MCF 10A (cell line): ENCODE data around the gene LTK. TPM values are rescaled to one million over a fixed set of nuclear protein-coding genes. Genes with fewer than 3 reads are reported as not detected.

Source experiments
- BruUV-seq: library from RNA; stranded (reverse); fragments of 400-500 nt; replicated peaks from 2 replicates; lab custom pipeline; 2021; lab: Mats Ljungman, UMichigan
- CTCF ChIA-PET: fragments of 300-600 bp; sonication (Branson Sonifier 250); formaldehyde crosslinking; extraction: SDS; loops from one replicate; lab custom pipeline; 2021; ENCODE audit warnings: antibody characterized with exemption, inconsistent platforms; lab: Yijun Ruan, JAX
- POLR2A ChIA-PET: fragments of 300-600, 350-650 bp; sonication (Branson Sonifier 250); formaldehyde crosslinking; extraction: SDS; loops from one replicate; lab custom pipeline; 2020; ENCODE audit warnings: antibody characterized with exemption, inconsistent platforms; lab: Yijun Ruan, JAX
- DNase-seq: peaks from one replicate; pipeline ENCODE4 v3.0.0-alpha.2; 2018; ENCODE audit not compliant: unreplicated experiment
- H3K27ac Mint-ChIP-seq: one replicate; pipeline ENCODE4 v1.8.0; 2022; ENCODE audit warnings: mild to moderate bottlenecking, low read depth, mixed read lengths; ENCODE audit not compliant: unreplicated experiment
- H3K27me3 Mint-ChIP-seq: one replicate; pipeline ENCODE4 v1.8.0; 2022; ENCODE audit warnings: mixed read lengths; ENCODE audit not compliant: insufficient read depth, unreplicated experiment
- H3K36me3 Mint-ChIP-seq: one replicate; pipeline ENCODE4 v1.8.0; 2022; ENCODE audit warnings: mild to moderate bottlenecking, moderate library complexity, mixed read lengths; ENCODE audit not compliant: insufficient read depth, unreplicated experiment
- H3K4me1 Mint-ChIP-seq: one replicate; pipeline ENCODE4 v1.8.0; 2022; ENCODE audit warnings: mixed read lengths; ENCODE audit not compliant: insufficient read depth, unreplicated experiment
- H3K4me3 Mint-ChIP-seq: one replicate; pipeline ENCODE4 v1.8.0; 2022; ENCODE audit warnings: mild to moderate bottlenecking, moderate library complexity, mixed read lengths; ENCODE audit not compliant: unreplicated experiment
- H3K9me3 Mint-ChIP-seq: one replicate; pipeline ENCODE4 v1.8.0; 2022; ENCODE audit warnings: mixed read lengths; ENCODE audit not compliant: unreplicated experiment
- CTCF ChIP-seq: fragments of 200-600 bp; IDR thresholded peaks from one replicate; pipeline ENCODE4 v1.8.0; 2022; ENCODE audit warnings: antibody characterized with exemption, mild to moderate bottlenecking; ENCODE audit not compliant: unreplicated experiment
- intact Hi-C: fragments of 100-400 bp; cut with micrococcal nuclease; formaldehyde crosslinking; loops from 2 replicates; pipeline ENCODE4 v1.14.1; 2022
- total RNA-seq: library from RNA; stranded (reverse); gene quantifications from 2 replicates; pipeline ENCODE4 v1.2.3, GENCODE V29; 2022

The LTK gene
- total RNA-seq, 1 experiment from 2014 or later: not detected

DNA sequence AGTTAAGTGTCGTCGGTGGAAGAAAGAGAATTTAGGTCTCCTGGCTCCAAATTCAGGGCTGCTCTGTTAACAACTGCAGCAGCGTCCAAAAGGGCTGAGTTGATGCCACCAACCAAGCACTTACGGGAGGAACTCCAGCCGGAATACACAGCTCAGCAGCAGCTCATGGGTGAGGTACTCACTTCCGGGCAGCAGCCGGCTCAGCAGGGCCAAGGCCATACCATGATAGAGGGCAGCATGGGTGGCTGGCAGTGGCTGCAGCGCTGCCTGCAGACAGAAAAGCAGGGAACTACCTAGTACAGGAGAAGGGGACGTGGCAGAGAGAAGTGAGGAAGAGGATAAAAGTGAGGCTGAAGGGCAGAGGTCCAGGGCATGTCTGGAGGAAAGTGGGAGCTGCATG, 8.0 kb upstream of the LTK start:
- no peak for TF ChIP-seq CTCF
- POLR2A ChIA-PET: interaction anchor here (1.7 kb wide), 1 partner anchor 23 kb away, joined by 4 read pairs; the partner anchor contains the start of gene RPAP1
- CTCF ChIA-PET: no interaction called here
- H3K36me3 Mint-ChIP-seq: peaks cover 39% of the 10 kb centered on the region
- H3K4me3 Mint-ChIP-seq: no peak overlapping the region
- H3K4me1 Mint-ChIP-seq: peaks cover 5% of the 10 kb centered on the region
- H3K27ac Mint-ChIP-seq: no peak overlapping the region
- H3K9me3 Mint-ChIP-seq: no peaks in the 10 kb centered on the region
- BruUV-seq: no TSS peak
- no peaks in the 10 kb centered on the region for H3K27me3 Mint-ChIP-seq
- DNase-seq: no peak
- intact Hi-C loops: no loop called here

GRCh38 chr15:41520636-41521035, 7.0 kb upstream of the LTK start:
- no peaks in the 10 kb centered on the region for H3K27me3 Mint-ChIP-seq
- TF ChIP-seq CTCF: no peak
- no TSS peak for BruUV-seq
- no peak for DNase-seq
- ChIA-PET POLR2A (interaction anchor here (1.7 kb wide), 1 partner anchor 24 kb away, joined by 4 read pairs; the partner anchor contains the start of gene RPAP1), CTCF (no interaction called here)
- H3K36me3 Mint-ChIP-seq: peaks cover 33% of the 10 kb centered on the region
- no peak overlapping the region for H3K27ac Mint-ChIP-seq
- H3K4me1 Mint-ChIP-seq: peaks cover 5% of the 10 kb centered on the region
- intact Hi-C loops: no loop called here
- H3K9me3 Mint-ChIP-seq: no peaks in the 10 kb centered on the region
- no peak overlapping the region for H3K4me3 Mint-ChIP-seq

GRCh38 chr15:41517895-41518449, 4.3 kb upstream of the LTK start:
- H3K27ac Mint-ChIP-seq: no peak overlapping the region
- no peak for TF ChIP-seq CTCF
- ChIA-PET CTCF (interaction anchor here (0.6 kb wide), 2 partner anchors 9 to 22 kb away, joined by 3 read pairs; no protein-coding TSS in a partner anchor), POLR2A (interaction anchor here (1.0 to 1.5 kb wide), 3 partner anchors 9 to 12 kb away, joined by 3 to 4 read pairs (median 3); no protein-coding TSS in a partner anchor)
- H3K4me3 Mint-ChIP-seq: no peak overlapping the region
- BruUV-seq: no TSS peak
- DNase-seq: no peak
- no peaks in the 10 kb centered on the region for H3K9me3 Mint-ChIP-seq
- intact Hi-C loops: no loop called here
- H3K36me3 Mint-ChIP-seq: peaks cover 35% of the 10 kb centered on the region
- no peaks in the 10 kb centered on the region for H3K27me3 Mint-ChIP-seq
- no peaks in the 10 kb centered on the region for H3K4me1 Mint-ChIP-seq

- intact Hi-C loops: no loop called here
- CTCF ChIA-PET: no interaction called here
- Mint-ChIP-seq H3K4me1 (peaks cover 1% of the 10 kb centered on the region), H3K4me3 (no peak overlapping the region), H3K27ac (no peak overlapping the region), H3K9me3 (no peaks in the 10 kb centered on the region), H3K36me3 (peaks cover 25% of the 10 kb centered on the region), H3K27me3 (no peaks in the 10 kb centered on the region)
- DNase-seq: no peak
- POLR2A ChIA-PET: no interaction called here
- BruUV-seq: no TSS peak
- no peak for TF ChIP-seq CTCF
Measured at GRCh38 chr15:41512940-41513505, 604 bp downstream of the LTK start.
